IMR-90 (cell line): ENCODE results near the gene TOX3. TPM values are rescaled to one million over a fixed set of nuclear protein-coding genes. Genes with fewer than 3 reads are reported as not detected.

ENCODE experiments used
- ATAC-seq: fragments of 200-7000 bp; cut with Tn5 transposase; 2 replicates; pipeline ENCODE4 v1.9.1; 2020; ENCODE audit warnings: low read depth, mild to moderate bottlenecking, moderate library complexity
- BruUV-seq: library from RNA; stranded (reverse); fragments of 400-500 nt; replicated peaks from 2 replicates; lab custom pipeline; 2021; lab: Mats Ljungman, UMichigan
- CTCF ChIA-PET: fragments of 300-600 bp; formaldehyde crosslinking; extraction: SDS; loops from one replicate; lab custom pipeline; 2021; ENCODE audit warnings: antibody characterized with exemption; lab: Yijun Ruan, JAX
- POLR2A ChIA-PET: fragments of 300-600 bp; sonication (Branson Sonifier 250); formaldehyde crosslinking; loops from one replicate; lab custom pipeline; 2022; ENCODE audit warnings: antibody characterized with exemption; ENCODE audit not compliant: unreplicated experiment; lab: Charles Lee
- DNase-seq: peaks from one replicate; pipeline ENCODE4 v3.0.0; 2013
- H2AFZ ChIP-seq: replicated peaks from 2 replicates; pipeline ENCODE3; 2013; ENCODE audit warnings: low read length, mild to moderate bottlenecking; ENCODE audit not compliant: poor library complexity
- H2AK5ac ChIP-seq: 2 replicates; pipeline ENCODE4 v1.6.1; 2013; ENCODE audit warnings: low read depth, low read length, inconsistent platforms
- H2AK9ac ChIP-seq: replicated peaks from 2 replicates; pipeline ENCODE3; 2013; ENCODE audit warnings: mild to moderate bottlenecking, low read depth, low read length, moderate library complexity; ENCODE audit not compliant: poor library complexity
- H2BK120ac ChIP-seq: 2 replicates; pipeline ENCODE4 v1.6.1; 2013; ENCODE audit warnings: low read depth, low read length, inconsistent platforms
- H2BK15ac ChIP-seq: 3 replicates; pipeline ENCODE4 v1.6.1; 2013; ENCODE audit warnings: low read depth, low read length, inconsistent platforms
- H2BK20ac ChIP-seq: 2 replicates; pipeline ENCODE4 v1.6.1; 2013; ENCODE audit warnings: low read depth, mild to moderate bottlenecking, inconsistent platforms, low read length, moderate library complexity
- H2BK5ac ChIP-seq: 2 replicates; pipeline ENCODE4 v1.6.1; 2013; ENCODE audit warnings: mild to moderate bottlenecking, low read depth, low read length, inconsistent platforms; ENCODE audit not compliant: poor library complexity, severe bottlenecking
- H3K14ac ChIP-seq: replicated peaks from 2 replicates; pipeline ENCODE4 v1.6.1; 2013; ENCODE audit warnings: low read depth, low read length, inconsistent platforms
- H3K18ac ChIP-seq: 2 replicates; pipeline ENCODE4 v1.6.1; 2013; ENCODE audit warnings: low read depth, low read length, control low read depth
- H3K23ac ChIP-seq: 2 replicates; pipeline ENCODE4 v1.6.1; 2013; ENCODE audit warnings: low read depth, low read length, inconsistent platforms
- H3K27ac ChIP-seq: 2 replicates; pipeline ENCODE4 v1.5.1; 2013; ENCODE audit warnings: mild to moderate bottlenecking, control low read depth, low read length; ENCODE audit not compliant: insufficient read depth
- H3K27me3 ChIP-seq: 2 replicates; pipeline ENCODE4 v1.6.1; 2013; ENCODE audit warnings: low read length; ENCODE audit not compliant: control insufficient read depth, insufficient read depth
- H3K36me3 ChIP-seq: 2 replicates; pipeline ENCODE4 v1.6.1; 2013; ENCODE audit warnings: low read length, mixed read lengths; ENCODE audit not compliant: control insufficient read depth, insufficient read depth
- H3K4ac ChIP-seq: 2 replicates; pipeline ENCODE4 v1.6.1; 2013; ENCODE audit warnings: low read depth, low read length, inconsistent platforms
- H3K4me1 ChIP-seq: 2 replicates; pipeline ENCODE4 v1.6.1; 2013; ENCODE audit warnings: low read length, mixed read lengths; ENCODE audit not compliant: control insufficient read depth, insufficient read depth
- H3K4me2 ChIP-seq: 2 replicates; pipeline ENCODE4 v1.6.1; 2013; ENCODE audit warnings: low read depth, mild to moderate bottlenecking, control low read depth, low read length, moderate library complexity
- H3K4me3 ChIP-seq: 2 replicates; pipeline ENCODE4 v1.5.1; 2013; ENCODE audit warnings: low read depth, mild to moderate bottlenecking, control low read depth, low read length, moderate library complexity; ENCODE audit not compliant: insufficient read depth
- H3K56ac ChIP-seq: 2 replicates; pipeline ENCODE4 v1.6.1; 2013; ENCODE audit warnings: low read length, inconsistent platforms; ENCODE audit not compliant: insufficient read depth; ENCODE audit errors: extremely low read depth
- H3K79me1 ChIP-seq, 2 experiments: 2 replicates each; pipeline ENCODE4 v1.6.1; 2013; ENCODE audit warnings: low read length in 2 of 2, inconsistent platforms in 1 of 2, low read depth in 1 of 2
- H3K9ac ChIP-seq: 2 replicates; pipeline ENCODE4 v1.6.1; 2013; ENCODE audit warnings: low read depth, low read length, control low read depth
- H3K9me1 ChIP-seq: 2 replicates; pipeline ENCODE4 v1.6.1; 2013; ENCODE audit warnings: low read length, inconsistent platforms; ENCODE audit not compliant: insufficient read depth
- H3K9me3 ChIP-seq: 2 replicates; pipeline ENCODE4 v1.6.1; 2013; ENCODE audit warnings: low read length; ENCODE audit not compliant: control insufficient read depth, insufficient read depth
- H4K20me1 ChIP-seq: 2 replicates; pipeline ENCODE4 v1.6.1; 2013; ENCODE audit warnings: low read length, inconsistent platforms; ENCODE audit not compliant: insufficient read depth
- H4K5ac ChIP-seq: 2 replicates; pipeline ENCODE4 v1.6.1; 2013; ENCODE audit warnings: mild to moderate bottlenecking, low read depth, low read length, control low read depth
- H4K8ac ChIP-seq, 2 experiments: 2 replicates each; pipeline ENCODE4 v1.6.1; 2013; ENCODE audit warnings: low read depth in 2 of 2, low read length in 2 of 2, control low read depth in 1 of 2, inconsistent platforms in 1 of 2
- H4K91ac ChIP-seq: 2 replicates; pipeline ENCODE4 v1.6.1; 2013; ENCODE audit warnings: low read depth, low read length, inconsistent platforms; ENCODE audit not compliant: insufficient read depth
- BHLHE40 ChIP-seq: fragments of 150-350 bp; IDR thresholded peaks from 2 replicates; pipeline ENCODE4 v1.6.1; 2016; ENCODE audit warnings: mild to moderate bottlenecking, low read depth, low read length
- CEBPB ChIP-seq: IDR thresholded peaks from 2 replicates; pipeline ENCODE4 v1.6.1; 2012; ENCODE audit warnings: low read depth, low read length, improper control_type of control experiment
- CHD1 ChIP-seq: IDR thresholded peaks from 2 replicates; pipeline ENCODE4 v1.6.1; 2012; ENCODE audit warnings: low read depth, low read length, improper control_type of control experiment
- CTCF ChIP-seq: conservative IDR thresholded peaks from 2 replicates; pipeline ENCODE4 v1.5.1; 2012; ENCODE audit warnings: mild to moderate bottlenecking, low read depth, low read length, improper control_type of control experiment
- ELK1 ChIP-seq: fragments of 150-350 bp; IDR thresholded peaks from 2 replicates; pipeline ENCODE4 v1.6.1; 2016; ENCODE audit warnings: low read depth, mild to moderate bottlenecking, low read length, moderate library complexity, borderline replicate concordance
- FOS ChIP-seq: fragments of 150-350 bp; IDR thresholded peaks from 2 replicates; pipeline ENCODE4 v1.6.1; 2016; ENCODE audit warnings: low read depth, low read length
- MAFK ChIP-seq: IDR thresholded peaks from 2 replicates; pipeline ENCODE4 v1.6.1; 2012; ENCODE audit warnings: low read depth, low read length, improper control_type of control experiment
- MAZ ChIP-seq: IDR thresholded peaks from 2 replicates; pipeline ENCODE4 v1.6.1; 2012; ENCODE audit warnings: low read depth, mild to moderate bottlenecking, low read length, improper control_type of control experiment, moderate library complexity, borderline replicate concordance
- MXI1 ChIP-seq: IDR thresholded peaks from 2 replicates; pipeline ENCODE4 v1.6.1; 2012; ENCODE audit warnings: low read depth, mild to moderate bottlenecking, low read length, moderate library complexity, borderline replicate concordance
- NFE2L2 ChIP-seq: fragments of 150-350 bp; IDR thresholded peaks from 2 replicates; pipeline ENCODE4 v1.6.1; 2016; ENCODE audit warnings: low read depth, mild to moderate bottlenecking, low read length
- POLR2A ChIP-seq: IDR thresholded peaks from 2 replicates; pipeline ENCODE4 v1.6.1; 2012; ENCODE audit warnings: mild to moderate bottlenecking, low read depth, low read length
- RAD21 ChIP-seq: IDR thresholded peaks from 2 replicates; pipeline ENCODE4 v1.6.1; 2012; ENCODE audit warnings: low read length, improper control_type of control experiment
- RCOR1 ChIP-seq: IDR thresholded peaks from 2 replicates; pipeline ENCODE4 v1.6.1; 2012; ENCODE audit warnings: mild to moderate bottlenecking, low read length, improper control_type of control experiment; ENCODE audit not compliant: insufficient replicate concordance
- RFX5 ChIP-seq: IDR thresholded peaks from 2 replicates; pipeline ENCODE4 v1.8.0; 2012; ENCODE audit warnings: low read depth, mild to moderate bottlenecking, low read length, moderate library complexity
- SMC3 ChIP-seq: fragments of 150-350 bp; IDR thresholded peaks from 2 replicates; pipeline ENCODE4 v1.6.1; 2016; ENCODE audit warnings: low read depth, mild to moderate bottlenecking, antibody characterized with exemption, low read length, moderate library complexity
- USF2 ChIP-seq: fragments of 150-350 bp; IDR thresholded peaks from 2 replicates; pipeline ENCODE4 v1.6.1; 2017; ENCODE audit warnings: mild to moderate bottlenecking, antibody characterized with exemption, low read length, low read depth
- WGBS, 2 experiments: methylation state at CpG; one replicate each; pipeline versions ENCODE4 v1.1.5 to v1.1.7; 2013; ENCODE audit warnings: missing lambda C conversion rate in 2 of 2; ENCODE audit not compliant: insufficient read length in 1 of 2; ENCODE audit errors: extremely low coverage in 2 of 2; 5-methylcytosine and 5-hydroxymethylcytosine counted together
- dilution Hi-C: fragments of 300-500 bp; cut with HindIII; formaldehyde crosslinking; loops from one replicate; pipeline ENCODE4 v1.14.3; 2018; ENCODE audit warnings: low sequenced_read_pairs; ENCODE audit not compliant: unreplicated experiment
- in situ Hi-C: fragments of 300-500 bp; cut with MboI; formaldehyde crosslinking; loops from 3 replicates; pipeline ENCODE4 v1.14.3; 2019; ENCODE audit warnings: low sequenced_read_pairs, inconsistent platforms, mixed read lengths
- intact Hi-C: fragments of 100-400 bp; cut with micrococcal nuclease; formaldehyde crosslinking; loops from 2 replicates; pipeline ENCODE4 v1.10.0; 2022
- polyA plus RNA-seq, 3 experiments: library from polyadenylated mRNA; depleted of rRNA; stranded (reverse); fragments of >200 nt; gene quantifications; 2 replicates each; pipeline ENCODE4 v1.2.3, GENCODE V29; 2012; ENCODE audit warnings: low replicate concordance in 1 of 3
- total RNA-seq: library from RNA; depleted of rRNA; stranded (reverse); fragments of >200 nt; gene quantifications from 2 replicates; pipeline ENCODE4 v1.2.3, GENCODE V29; 2012

TOX3 gene
- total and polyA plus RNA-seq, 2 of the 4 experiments (the other 2 are of a cell fraction), result not detected

- Histone ChIP-seq H2BK15ac (no peak overlapping the region), H4K91ac (no peak overlapping the region), H2AK5ac (no peak overlapping the region), H3K27ac (no peak overlapping the region), H3K18ac (no peak overlapping the region), H3K4me1 (no peaks in the 10 kb centered on the region), H3K4me2 (no peak overlapping the region), H2BK120ac (no peak overlapping the region), H2AFZ (no peak overlapping the region), H3K79me1 (no peaks in the 10 kb centered on the region), H3K14ac (no peak overlapping the region), H2BK20ac (no peak overlapping the region), H3K23ac (no peak overlapping the region), H4K5ac (no peak overlapping the region), H4K20me1 (no peaks in the 10 kb centered on the region), H3K27me3 (peaks cover 22% of the 10 kb centered on the region), H4K8ac (no peak overlapping the region), H2AK9ac (no peak overlapping the region), H3K9me1 (no peaks in the 10 kb centered on the region), H2BK5ac (no peak overlapping the region), H3K36me3 (no peaks in the 10 kb centered on the region), H3K9ac (no peak overlapping the region), H3K56ac (no peak overlapping the region), H3K4me3 (no peak overlapping the region), H3K9me3 (no peaks in the 10 kb centered on the region), H3K4ac (no peak overlapping the region)
- TF ChIP-seq USF2 (no peak), NFE2L2 (no peak), CTCF (no peak), MXI1 (no peak), RCOR1 (no peak), CHD1 (no peak), RFX5 (no peak), FOS (no peak), SMC3 (no peak), BHLHE40 (no peak), RAD21 (no peak), ELK1 (no peak), MAFK (no peak), POLR2A (no peak), MAZ (no peak), CEBPB (no peak)
- in situ Hi-C loops, result no loop called here
- dilution Hi-C loops, result no loop called here
- POLR2A ChIA-PET, result interaction anchor here (0.6 kb wide), 1 partner anchor 380 kb away, joined by 7 read pairs; no protein-coding TSS in a partner anchor
- CTCF ChIA-PET, result no interaction called here
- intact Hi-C loops, result no loop called here
- no TSS peak for BruUV-seq
- WGBS, 2 experiments, result 77 to 100% methylated on average over 1 to 3 of the region's 8 CpGs
- ATAC-seq (no peak), DNase-seq (no peak)
Measured at GRCh38 chr16:52547834-52548215, 882 bp upstream of the TOX3 start.
